Measurements from ENCODE around the gene EXOC6B.

- no peak for TF ChIP-seq EZH2 (IDR thresholded peaks at IDR 0.05)
- TF ChIP-seq POLR2AphosphoS5 (IDR thresholded peaks at IDR 0.05; ENCODE audit: borderline replicate concordance, low read depth, low read length) = no peak
- TF ChIP-seq FOXP2 (optimal IDR thresholded peaks at IDR 0.05; ENCODE audit: control extremely low read depth, extremely low read length, insufficient read depth) = no peak
These were observed 3.1 kb upstream of the EXOC6B start for GRCh38 chr2:72828840-72829507.

Measured in SK-N-MC (cell line).